Neural progenitor cell (in vitro differentiated cells): ENCODE results near the gene SUGCT.

ENCODE experiments used
- CTCF ChIP-seq: fragments of 200-600 bp; sonication (generic); IDR thresholded peaks from 2 replicates; pipeline ENCODE4 v1.5.1; 2017; ENCODE audit warnings: antibody characterized with exemption, mild to moderate bottlenecking
- EZH2 ChIP-seq: fragments of 200-600 bp; sonication (generic); IDR thresholded peaks from 2 replicates; pipeline ENCODE4 v1.6.1; 2017; ENCODE audit warnings: antibody characterized with exemption, mild to moderate bottlenecking, moderate library complexity

DNA sequence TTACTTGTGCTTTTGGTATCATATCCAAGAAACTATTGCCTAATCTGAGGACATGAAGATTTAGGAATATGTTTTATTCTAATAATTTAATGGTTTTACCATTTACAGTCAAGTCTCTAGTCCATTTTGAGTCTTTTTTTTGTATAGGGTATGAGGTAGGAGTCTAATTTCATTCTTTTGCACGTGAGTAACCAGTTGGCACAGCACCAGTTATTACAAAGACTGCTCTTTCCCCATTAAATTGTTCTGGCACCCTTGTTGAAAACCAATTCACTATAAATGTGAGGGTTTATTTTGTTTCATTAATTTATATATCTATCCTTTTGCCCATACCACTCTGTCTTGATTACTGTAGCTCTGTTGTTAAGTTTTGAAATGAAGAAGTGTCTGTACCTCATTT is 381.6 kb downstream of the SUGCT start:
- TF ChIP-seq CTCF (no peak), EZH2 (no peak)
